HL-60 (cell line): ENCODE results near the gene SNX2.

Experiments
- GABPA ChIP-seq: IDR thresholded peaks from 2 replicates; pipeline ENCODE4 v1.6.1; 2012; ENCODE audit warnings: low read depth
- POLR2AphosphoS5 ChIP-seq: IDR thresholded peaks from 2 replicates; pipeline ENCODE4 v1.6.1; 2012; ENCODE audit warnings: low read depth
- TF ChIP-seq, protein P1 (sequence below): IDR thresholded peaks from one replicate; pipeline ENCODE4 v1.5.1; 2011; ENCODE audit warnings: low read length, control low read depth, inconsistent platforms; ENCODE audit not compliant: insufficient read depth
- TF ChIP-seq, protein P2 (sequence below): IDR thresholded peaks from 2 replicates; pipeline ENCODE4 v1.6.1; 2012; ENCODE audit warnings: low read depth; ENCODE audit not compliant: insufficient replicate concordance

DNA sequence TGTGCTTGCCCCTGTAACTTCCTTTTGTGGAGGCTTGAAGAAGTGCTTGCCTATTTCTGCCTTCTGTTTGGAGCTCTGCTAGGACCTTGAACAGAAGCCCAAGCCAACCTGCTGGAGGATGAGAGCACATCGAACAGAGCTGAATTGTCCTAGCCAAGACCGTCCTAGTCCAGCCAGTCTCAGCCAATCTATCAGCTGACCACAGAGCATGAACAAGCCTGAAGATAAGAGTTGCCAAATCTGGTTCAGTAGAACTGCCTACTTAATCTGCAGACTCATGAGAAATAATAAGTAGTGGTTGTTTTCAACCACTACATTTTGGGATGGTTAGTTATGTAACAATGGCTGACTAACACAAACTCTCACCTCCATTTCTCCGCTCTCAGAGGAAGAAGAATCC, 4.4 kb upstream of the SNX2 start:
- TF ChIP-seq POLR2AphosphoS5 (no peak), GABPA (no peak)
- TF ChIP-seq, protein P1, sequence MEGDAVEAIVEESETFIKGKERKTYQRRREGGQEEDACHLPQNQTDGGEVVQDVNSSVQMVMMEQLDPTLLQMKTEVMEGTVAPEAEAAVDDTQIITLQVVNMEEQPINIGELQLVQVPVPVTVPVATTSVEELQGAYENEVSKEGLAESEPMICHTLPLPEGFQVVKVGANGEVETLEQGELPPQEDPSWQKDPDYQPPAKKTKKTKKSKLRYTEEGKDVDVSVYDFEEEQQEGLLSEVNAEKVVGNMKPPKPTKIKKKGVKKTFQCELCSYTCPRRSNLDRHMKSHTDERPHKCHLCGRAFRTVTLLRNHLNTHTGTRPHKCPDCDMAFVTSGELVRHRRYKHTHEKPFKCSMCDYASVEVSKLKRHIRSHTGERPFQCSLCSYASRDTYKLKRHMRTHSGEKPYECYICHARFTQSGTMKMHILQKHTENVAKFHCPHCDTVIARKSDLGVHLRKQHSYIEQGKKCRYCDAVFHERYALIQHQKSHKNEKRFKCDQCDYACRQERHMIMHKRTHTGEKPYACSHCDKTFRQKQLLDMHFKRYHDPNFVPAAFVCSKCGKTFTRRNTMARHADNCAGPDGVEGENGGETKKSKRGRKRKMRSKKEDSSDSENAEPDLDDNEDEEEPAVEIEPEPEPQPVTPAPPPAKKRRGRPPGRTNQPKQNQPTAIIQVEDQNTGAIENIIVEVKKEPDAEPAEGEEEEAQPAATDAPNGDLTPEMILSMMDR = no peak
- TF ChIP-seq, protein P2, sequence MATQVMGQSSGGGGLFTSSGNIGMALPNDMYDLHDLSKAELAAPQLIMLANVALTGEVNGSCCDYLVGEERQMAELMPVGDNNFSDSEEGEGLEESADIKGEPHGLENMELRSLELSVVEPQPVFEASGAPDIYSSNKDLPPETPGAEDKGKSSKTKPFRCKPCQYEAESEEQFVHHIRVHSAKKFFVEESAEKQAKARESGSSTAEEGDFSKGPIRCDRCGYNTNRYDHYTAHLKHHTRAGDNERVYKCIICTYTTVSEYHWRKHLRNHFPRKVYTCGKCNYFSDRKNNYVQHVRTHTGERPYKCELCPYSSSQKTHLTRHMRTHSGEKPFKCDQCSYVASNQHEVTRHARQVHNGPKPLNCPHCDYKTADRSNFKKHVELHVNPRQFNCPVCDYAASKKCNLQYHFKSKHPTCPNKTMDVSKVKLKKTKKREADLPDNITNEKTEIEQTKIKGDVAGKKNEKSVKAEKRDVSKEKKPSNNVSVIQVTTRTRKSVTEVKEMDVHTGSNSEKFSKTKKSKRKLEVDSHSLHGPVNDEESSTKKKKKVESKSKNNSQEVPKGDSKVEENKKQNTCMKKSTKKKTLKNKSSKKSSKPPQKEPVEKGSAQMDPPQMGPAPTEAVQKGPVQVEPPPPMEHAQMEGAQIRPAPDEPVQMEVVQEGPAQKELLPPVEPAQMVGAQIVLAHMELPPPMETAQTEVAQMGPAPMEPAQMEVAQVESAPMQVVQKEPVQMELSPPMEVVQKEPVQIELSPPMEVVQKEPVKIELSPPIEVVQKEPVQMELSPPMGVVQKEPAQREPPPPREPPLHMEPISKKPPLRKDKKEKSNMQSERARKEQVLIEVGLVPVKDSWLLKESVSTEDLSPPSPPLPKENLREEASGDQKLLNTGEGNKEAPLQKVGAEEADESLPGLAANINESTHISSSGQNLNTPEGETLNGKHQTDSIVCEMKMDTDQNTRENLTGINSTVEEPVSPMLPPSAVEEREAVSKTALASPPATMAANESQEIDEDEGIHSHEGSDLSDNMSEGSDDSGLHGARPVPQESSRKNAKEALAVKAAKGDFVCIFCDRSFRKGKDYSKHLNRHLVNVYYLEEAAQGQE = no peak
